WTC11 (cell line): ENCODE data around the gene MAP4K1. TPM values are rescaled to one million over a fixed set of nuclear protein-coding genes. Genes with fewer than 3 reads are reported as not detected.
"Not testable (repeated sequence)": the region's sequence is repeated elsewhere in the genome, so short reads cannot be mapped to it uniquely, and the experiment has no call there.

Source experiments
- ATAC-seq: fragments of 200-7000 bp; cut with Tn5 transposase; 2 replicates; pipeline ENCODE4 v1.10.0; 2021; ENCODE audit warnings: mild to moderate bottlenecking, moderate library complexity
- CTCF ChIA-PET: fragments of 300-600 bp; sonication (Branson Sonifier 250); formaldehyde crosslinking; loops from one replicate; lab custom pipeline; 2021; ENCODE audit warnings: antibody characterized with exemption; lab: Charles Lee
- POLR2A ChIA-PET: fragments of 350-600 bp; sonication (Branson Sonifier 250); formaldehyde crosslinking; loops from one replicate; lab custom pipeline; 2021; ENCODE audit warnings: antibody characterized with exemption; lab: Charles Lee
- DNase-seq: peaks from one replicate; pipeline ENCODE4 v3.0.0; 2021; ENCODE audit warnings: low spot score
- H3K27ac Mint-ChIP-seq: 2 replicates; pipeline ENCODE4 v1.8.0; 2021; ENCODE audit warnings: mixed read lengths
- H3K27me3 Mint-ChIP-seq: 2 replicates; pipeline ENCODE4 v1.8.0; 2021; ENCODE audit warnings: low read depth, mild to moderate bottlenecking, moderate library complexity, mixed read lengths
- H3K36me3 Mint-ChIP-seq: 2 replicates; pipeline ENCODE4 v1.8.0; 2021; ENCODE audit warnings: mixed read lengths
- H3K4me1 Mint-ChIP-seq: 2 replicates; pipeline ENCODE4 v1.8.0; 2022; ENCODE audit warnings: mixed read lengths
- H3K4me3 Mint-ChIP-seq: 2 replicates; pipeline ENCODE4 v1.8.0; 2021; ENCODE audit warnings: mild to moderate bottlenecking, moderate library complexity, mixed read lengths
- H3K9me3 Mint-ChIP-seq: 2 replicates; pipeline ENCODE4 v1.8.0; 2021; ENCODE audit warnings: mixed read lengths
- ELF4 ChIP-seq: sonication (generic); formaldehyde crosslinking; IDR thresholded peaks from 2 replicates; pipeline ENCODE4 v1.8.1; 2022; ENCODE audit warnings: low read depth, mild to moderate bottlenecking, moderate library complexity, missing genetic modification reagents
- ETV6 ChIP-seq: sonication (generic); formaldehyde crosslinking; IDR thresholded peaks from 2 replicates; pipeline ENCODE4 v1.8.1; 2022; ENCODE audit warnings: mild to moderate bottlenecking, missing genetic modification reagents
- FOXP1 ChIP-seq: sonication (generic); formaldehyde crosslinking; IDR thresholded peaks from 2 replicates; pipeline ENCODE4 v1.8.0; 2022; ENCODE audit warnings: missing genetic modification reagents, mild to moderate bottlenecking, moderate library complexity, borderline replicate concordance
- GTF2I ChIP-seq: fragments of 250-450 bp; sonication (Bioruptor Pico); conservative IDR thresholded peaks from 2 replicates; pipeline ENCODE4 v1.4.0; 2021; ENCODE audit warnings: mild to moderate bottlenecking
- IRF2 ChIP-seq: sonication (generic); formaldehyde crosslinking; IDR thresholded peaks from 2 replicates; pipeline ENCODE4 v1.8.0; 2022; ENCODE audit warnings: low read depth, missing genetic modification reagents, borderline replicate concordance
- NFATC4 ChIP-seq: fragments of 250-450 bp; sonication (Bioruptor Pico); IDR thresholded peaks from 2 replicates; pipeline ENCODE4 v1.9.0; 2021; ENCODE audit warnings: mild to moderate bottlenecking
- NR2C2 ChIP-seq: sonication (generic); formaldehyde crosslinking; IDR thresholded peaks from 2 replicates; pipeline ENCODE4 v1.8.0; 2022; ENCODE audit warnings: mild to moderate bottlenecking, missing genetic modification reagents
- NR3C1 ChIP-seq: sonication (generic); formaldehyde crosslinking; conservative IDR thresholded peaks from 2 replicates; pipeline ENCODE4 v1.8.1; 2023; ENCODE audit warnings: low read depth, mild to moderate bottlenecking, missing genetic modification reagents
- PRRX2 ChIP-seq: fragments of 250-450 bp; sonication (Bioruptor Pico); IDR thresholded peaks from 2 replicates; pipeline ENCODE4 v1.8.0; 2021; ENCODE audit warnings: mild to moderate bottlenecking
- TEAD4 ChIP-seq: sonication (generic); formaldehyde crosslinking; IDR thresholded peaks from 2 replicates; pipeline ENCODE4 v1.8.0; 2022; ENCODE audit warnings: mild to moderate bottlenecking, missing genetic modification reagents
- ZNF317 ChIP-seq: sonication (generic); formaldehyde crosslinking; IDR thresholded peaks from 2 replicates; pipeline ENCODE4 v1.8.1; 2023; ENCODE audit warnings: low read depth, mild to moderate bottlenecking, moderate library complexity, missing genetic modification reagents, borderline replicate concordance
- total RNA-seq: library from RNA; stranded (reverse); gene quantifications from 3 replicates; pipeline ENCODE4 v1.2.3, GENCODE V29; 2021
- TF ChIP-seq, protein P1 (sequence below): sonication (generic); formaldehyde crosslinking; IDR thresholded peaks from 2 replicates; pipeline ENCODE4 v1.8.0; 2022; ENCODE audit warnings: mild to moderate bottlenecking, missing genetic modification reagents
- TF ChIP-seq, protein P2 (sequence below): sonication (generic); formaldehyde crosslinking; IDR thresholded peaks from 2 replicates; pipeline ENCODE4 v1.8.1; 2022; ENCODE audit warnings: mild to moderate bottlenecking, missing genetic modification reagents, moderate library complexity, borderline replicate concordance
- TF ChIP-seq, protein P3 (sequence below): sonication (generic); formaldehyde crosslinking; IDR thresholded peaks from 2 replicates; pipeline ENCODE4 v1.8.1; 2023; ENCODE audit warnings: mild to moderate bottlenecking, missing genetic modification reagents
- TF ChIP-seq, protein P4 (sequence below): sonication (generic); formaldehyde crosslinking; IDR thresholded peaks from 2 replicates; pipeline ENCODE4 v1.8.1; 2023; ENCODE audit warnings: mild to moderate bottlenecking, missing genetic modification reagents
- TF ChIP-seq, protein P5 (sequence below): fragments of 250-450 bp; sonication (Bioruptor Pico); IDR thresholded peaks from 2 replicates; pipeline ENCODE4 v1.9.0; 2021; ENCODE audit warnings: moderate library complexity, mild to moderate bottlenecking, inconsistent platforms, borderline replicate concordance
- TF ChIP-seq, protein P6 (sequence below): sonication (generic); formaldehyde crosslinking; IDR thresholded peaks from 2 replicates; pipeline ENCODE4 v1.8.1; 2022; ENCODE audit warnings: low read depth, mild to moderate bottlenecking, moderate library complexity, missing genetic modification reagents, borderline replicate concordance

MAP4K1 gene
- total RNA-seq, 1 experiment from 2014 or later: 14.0 TPM

DNA sequence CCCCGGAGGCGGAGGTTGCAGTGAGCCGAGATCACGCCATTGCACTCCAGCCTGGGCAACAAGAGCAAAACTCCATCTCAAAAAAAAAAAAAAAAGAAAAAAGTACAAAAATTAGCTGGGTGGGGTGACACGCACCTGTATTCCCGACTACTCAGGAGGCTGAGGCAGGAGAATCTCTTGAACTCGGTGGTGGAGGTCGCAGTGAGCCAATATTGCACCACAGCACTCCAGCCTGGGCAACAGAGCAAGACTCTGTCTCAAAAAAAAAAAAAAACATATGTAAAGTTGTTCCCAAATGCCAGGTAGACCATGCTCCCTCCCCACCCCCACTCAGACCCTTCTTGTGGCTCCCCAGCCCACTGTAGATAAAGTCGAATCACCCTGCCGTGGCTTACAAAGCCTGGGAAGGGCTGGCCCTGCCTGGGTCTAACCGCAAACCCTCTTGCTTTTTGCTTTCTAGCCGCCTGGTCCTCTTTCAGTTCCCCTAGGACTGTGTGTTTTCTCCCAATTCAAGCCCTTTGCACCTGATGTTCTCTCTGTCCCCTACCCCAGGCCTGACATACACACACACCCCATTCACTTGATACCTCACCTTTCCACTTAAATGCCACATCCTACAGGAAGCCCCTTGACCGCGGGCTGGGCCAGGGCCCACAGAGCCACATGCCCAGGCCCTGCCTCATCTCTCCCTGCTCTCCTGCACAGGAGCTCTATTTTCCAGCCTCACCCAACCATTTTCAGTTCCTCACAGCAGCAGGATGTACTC, 34.4 kb downstream of the MAP4K1 start (continued):
- TF ChIP-seq, protein P1, sequence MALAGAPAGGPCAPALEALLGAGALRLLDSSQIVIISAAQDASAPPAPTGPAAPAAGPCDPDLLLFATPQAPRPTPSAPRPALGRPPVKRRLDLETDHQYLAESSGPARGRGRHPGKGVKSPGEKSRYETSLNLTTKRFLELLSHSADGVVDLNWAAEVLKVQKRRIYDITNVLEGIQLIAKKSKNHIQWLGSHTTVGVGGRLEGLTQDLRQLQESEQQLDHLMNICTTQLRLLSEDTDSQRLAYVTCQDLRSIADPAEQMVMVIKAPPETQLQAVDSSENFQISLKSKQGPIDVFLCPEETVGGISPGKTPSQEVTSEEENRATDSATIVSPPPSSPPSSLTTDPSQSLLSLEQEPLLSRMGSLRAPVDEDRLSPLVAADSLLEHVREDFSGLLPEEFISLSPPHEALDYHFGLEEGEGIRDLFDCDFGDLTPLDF (CRISPR knock-in tag): no peak
- TF ChIP-seq, protein P2, sequence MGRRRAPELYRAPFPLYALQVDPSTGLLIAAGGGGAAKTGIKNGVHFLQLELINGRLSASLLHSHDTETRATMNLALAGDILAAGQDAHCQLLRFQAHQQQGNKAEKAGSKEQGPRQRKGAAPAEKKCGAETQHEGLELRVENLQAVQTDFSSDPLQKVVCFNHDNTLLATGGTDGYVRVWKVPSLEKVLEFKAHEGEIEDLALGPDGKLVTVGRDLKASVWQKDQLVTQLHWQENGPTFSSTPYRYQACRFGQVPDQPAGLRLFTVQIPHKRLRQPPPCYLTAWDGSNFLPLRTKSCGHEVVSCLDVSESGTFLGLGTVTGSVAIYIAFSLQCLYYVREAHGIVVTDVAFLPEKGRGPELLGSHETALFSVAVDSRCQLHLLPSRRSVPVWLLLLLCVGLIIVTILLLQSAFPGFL (CRISPR knock-in tag): no peak
- TF ChIP-seq ZNF317 (CRISPR knock-in tag) (no peak), IRF2 (CRISPR knock-in tag) (no peak), PRRX2 (no peak), NFATC4 (CRISPR knock-in tag) (no peak)
- TF ChIP-seq, protein P3, sequence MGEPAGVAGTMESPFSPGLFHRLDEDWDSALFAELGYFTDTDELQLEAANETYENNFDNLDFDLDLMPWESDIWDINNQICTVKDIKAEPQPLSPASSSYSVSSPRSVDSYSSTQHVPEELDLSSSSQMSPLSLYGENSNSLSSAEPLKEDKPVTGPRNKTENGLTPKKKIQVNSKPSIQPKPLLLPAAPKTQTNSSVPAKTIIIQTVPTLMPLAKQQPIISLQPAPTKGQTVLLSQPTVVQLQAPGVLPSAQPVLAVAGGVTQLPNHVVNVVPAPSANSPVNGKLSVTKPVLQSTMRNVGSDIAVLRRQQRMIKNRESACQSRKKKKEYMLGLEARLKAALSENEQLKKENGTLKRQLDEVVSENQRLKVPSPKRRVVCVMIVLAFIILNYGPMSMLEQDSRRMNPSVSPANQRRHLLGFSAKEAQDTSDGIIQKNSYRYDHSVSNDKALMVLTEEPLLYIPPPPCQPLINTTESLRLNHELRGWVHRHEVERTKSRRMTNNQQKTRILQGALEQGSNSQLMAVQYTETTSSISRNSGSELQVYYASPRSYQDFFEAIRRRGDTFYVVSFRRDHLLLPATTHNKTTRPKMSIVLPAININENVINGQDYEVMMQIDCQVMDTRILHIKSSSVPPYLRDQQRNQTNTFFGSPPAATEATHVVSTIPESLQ (CRISPR knock-in tag): no peak
- TF ChIP-seq, protein P4, sequence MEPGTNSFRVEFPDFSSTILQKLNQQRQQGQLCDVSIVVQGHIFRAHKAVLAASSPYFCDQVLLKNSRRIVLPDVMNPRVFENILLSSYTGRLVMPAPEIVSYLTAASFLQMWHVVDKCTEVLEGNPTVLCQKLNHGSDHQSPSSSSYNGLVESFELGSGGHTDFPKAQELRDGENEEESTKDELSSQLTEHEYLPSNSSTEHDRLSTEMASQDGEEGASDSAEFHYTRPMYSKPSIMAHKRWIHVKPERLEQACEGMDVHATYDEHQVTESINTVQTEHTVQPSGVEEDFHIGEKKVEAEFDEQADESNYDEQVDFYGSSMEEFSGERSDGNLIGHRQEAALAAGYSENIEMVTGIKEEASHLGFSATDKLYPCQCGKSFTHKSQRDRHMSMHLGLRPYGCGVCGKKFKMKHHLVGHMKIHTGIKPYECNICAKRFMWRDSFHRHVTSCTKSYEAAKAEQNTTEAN (CRISPR knock-in tag): no peak
- TF ChIP-seq, protein P5, sequence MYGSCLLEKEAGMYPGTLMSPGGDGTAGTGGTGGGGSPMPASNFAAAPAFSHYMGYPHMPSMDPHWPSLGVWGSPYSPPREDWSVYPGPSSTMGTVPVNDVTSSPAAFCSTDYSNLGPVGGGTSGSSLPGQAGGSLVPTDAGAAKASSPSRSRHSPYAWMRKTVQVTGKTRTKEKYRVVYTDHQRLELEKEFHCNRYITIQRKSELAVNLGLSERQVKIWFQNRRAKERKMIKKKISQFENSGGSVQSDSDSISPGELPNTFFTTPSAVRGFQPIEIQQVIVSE (CRISPR knock-in tag): no peak

DNA sequence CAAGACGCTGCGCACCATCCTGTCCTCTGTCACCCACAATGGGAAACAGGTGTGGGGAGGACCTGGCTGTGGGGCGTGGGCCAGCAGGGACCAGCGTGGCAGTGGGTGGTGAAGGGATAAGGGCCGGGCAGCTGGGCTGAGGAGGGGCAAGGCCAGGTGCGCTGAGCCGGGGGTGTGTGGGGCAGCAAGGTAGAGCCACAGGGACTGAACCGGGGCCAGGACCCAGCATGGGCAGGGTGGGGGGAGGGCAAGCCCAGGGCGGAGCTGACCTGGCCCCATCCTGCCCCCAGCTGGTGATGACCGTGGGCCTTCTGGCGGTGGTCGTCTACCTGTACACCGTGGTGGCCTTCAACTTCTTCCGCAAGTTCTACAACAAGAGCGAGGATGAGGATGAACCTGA, 37.7 kb downstream of the MAP4K1 start:
- H3K27ac Mint-ChIP-seq: no peak overlapping the region
- TF ChIP-seq ETV6: no peak
- TF ChIP-seq, protein P6, sequence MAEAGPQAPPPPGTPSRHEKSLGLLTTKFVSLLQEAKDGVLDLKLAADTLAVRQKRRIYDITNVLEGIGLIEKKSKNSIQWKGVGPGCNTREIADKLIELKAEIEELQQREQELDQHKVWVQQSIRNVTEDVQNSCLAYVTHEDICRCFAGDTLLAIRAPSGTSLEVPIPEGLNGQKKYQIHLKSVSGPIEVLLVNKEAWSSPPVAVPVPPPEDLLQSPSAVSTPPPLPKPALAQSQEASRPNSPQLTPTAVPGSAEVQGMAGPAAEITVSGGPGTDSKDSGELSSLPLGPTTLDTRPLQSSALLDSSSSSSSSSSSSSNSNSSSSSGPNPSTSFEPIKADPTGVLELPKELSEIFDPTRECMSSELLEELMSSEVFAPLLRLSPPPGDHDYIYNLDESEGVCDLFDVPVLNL (CRISPR knock-in tag): no peak
- TF ChIP-seq GTF2I (CRISPR knock-in tag): no peak
- no peak for TF ChIP-seq NR2C2 (CRISPR knock-in tag)
- no peak for TF ChIP-seq TEAD4 (CRISPR knock-in tag)
- TF ChIP-seq NR3C1 (CRISPR knock-in tag): no peak
- no peak for TF ChIP-seq ELF4 (CRISPR knock-in tag)
- no peak for TF ChIP-seq FOXP1
- peaks cover 4% of the 10 kb centered on the region; the same call in 1 of the 2 replicates for H3K36me3 Mint-ChIP-seq
- ChIA-PET CTCF (interaction anchor here (0.6 kb wide), 2 partner anchors 11 to 51 kb away, joined by 3 to 5 read pairs; no protein-coding TSS in a partner anchor), POLR2A (no interaction called here)
- no peaks in the 10 kb centered on the region for H3K27me3 Mint-ChIP-seq
- no peak overlapping the region for H3K4me3 Mint-ChIP-seq
- no peaks in the 10 kb centered on the region for H3K4me1 Mint-ChIP-seq
- no peaks in the 10 kb centered on the region for H3K9me3 Mint-ChIP-seq
- DNase-seq (no peak), ATAC-seq (no peak)

DNA sequence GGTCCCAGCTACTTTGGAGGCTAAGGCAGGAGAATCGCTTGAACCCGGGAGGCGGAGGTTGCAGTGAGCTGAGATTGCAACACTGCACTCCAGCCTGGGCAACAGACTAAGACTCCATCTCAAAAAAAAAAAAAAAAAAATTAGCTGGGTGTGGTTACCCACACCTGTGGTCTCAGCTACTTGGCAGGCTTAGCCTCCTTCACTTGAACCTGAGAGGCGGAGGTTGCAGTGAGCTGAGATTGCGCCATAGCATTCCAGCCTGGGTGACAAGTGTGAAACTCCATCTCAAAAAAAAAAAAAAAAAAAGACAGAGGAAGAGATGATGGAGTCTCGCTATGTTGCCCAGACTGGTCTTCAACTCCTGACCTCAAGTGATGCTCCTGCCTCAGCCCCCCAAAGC, 38.4 kb downstream of the MAP4K1 start:
- ChIA-PET CTCF (interaction anchor here (0.7 to 1.4 kb wide), 2 partner anchors 43 to 176 kb away, joined by 3 read pairs; partner anchors contain the start of gene FAM98C), POLR2A (interaction anchor here (0.6 to 1.1 kb wide), 2 partner anchors 27 to 39 kb away, joined by 4 to 5 read pairs; partner anchors contain the start of gene EIF3K)
- ATAC-seq, H3K9me3 Mint-ChIP-seq, H3K27ac Mint-ChIP-seq, H3K36me3 Mint-ChIP-seq, H3K27me3 Mint-ChIP-seq, DNase-seq, H3K4me3 Mint-ChIP-seq, H3K4me1 Mint-ChIP-seq: not testable (repeated sequence)
